Natural killer cell (primary cell): ENCODE measurements around the gene UBE2G2. TPM values are rescaled to one million over a fixed set of nuclear protein-coding genes. Genes with fewer than 3 reads are reported as not detected.

ENCODE experiments used
- ATAC-seq, 3 donors: fragments of 150-1000 bp in 2 of 3; fragments of 200-7000 bp in 1 of 3; cut with Tn5 transposase; 1 replicate in 1 of 3; 2 replicates in 2 of 3; pipeline ENCODE4 v1.10.0; 2021; ENCODE audit warnings: mild to moderate bottlenecking in 2 of 3, moderate library complexity in 2 of 3
- DNase-seq, 2 donors: peaks; one replicate each; pipeline versions ENCODE4 v3.0.0 to v3.0.0-alpha.2; 2013 to 2021; ENCODE audit warnings: mixed read lengths in 1 of 2
- H3K27ac ChIP-seq: one replicate; pipeline ENCODE4 v1.5.1; 2013; ENCODE audit warnings: mild to moderate bottlenecking, low read length
- H3K27me3 ChIP-seq: one replicate; pipeline ENCODE4 v1.6.1; 2013; ENCODE audit warnings: low read length; ENCODE audit not compliant: control insufficient read depth, insufficient read depth
- H3K36me3 ChIP-seq: one replicate; pipeline ENCODE4 v1.6.1; 2013; ENCODE audit warnings: low read length; ENCODE audit not compliant: control insufficient read depth, insufficient read depth
- H3K4me1 ChIP-seq: one replicate; pipeline ENCODE4 v1.6.1; 2013; ENCODE audit warnings: low read length; ENCODE audit not compliant: control insufficient read depth, insufficient read depth
- H3K4me3 ChIP-seq: one replicate; pipeline ENCODE4 v1.5.1; 2013; ENCODE audit warnings: low read length
- H3K9me3 ChIP-seq: one replicate; pipeline ENCODE4 v1.6.1; 2013; ENCODE audit warnings: low read length; ENCODE audit not compliant: control insufficient read depth, insufficient read depth
- H3K27ac Mint-ChIP-seq, 2 donors: one replicate each; pipeline ENCODE4 v1.8.0; 2022; ENCODE audit warnings: mild to moderate bottlenecking in 2 of 2, mixed read lengths in 2 of 2, moderate library complexity in 1 of 2
- H3K27me3 Mint-ChIP-seq, 2 donors: one replicate each; pipeline ENCODE4 v1.8.0; 2022; ENCODE audit warnings: low read depth in 2 of 2, mixed read lengths in 2 of 2
- H3K36me3 Mint-ChIP-seq: one replicate; pipeline ENCODE4 v1.8.0; 2022; ENCODE audit warnings: mixed read lengths
- H3K4me1 Mint-ChIP-seq, 2 donors: one replicate each; pipeline ENCODE4 v1.8.0; 2022; ENCODE audit warnings: mixed read lengths in 2 of 2
- H3K4me3 Mint-ChIP-seq: one replicate; pipeline ENCODE4 v1.8.0; 2022; ENCODE audit warnings: mild to moderate bottlenecking, moderate library complexity, mixed read lengths
- H3K9me3 Mint-ChIP-seq, 2 donors: one replicate each; pipeline ENCODE4 v1.8.0; 2022; ENCODE audit warnings: mixed read lengths in 2 of 2
- CTCF ChIP-seq: fragments of 200-600 bp; IDR thresholded peaks from one replicate; pipeline ENCODE4 v1.8.0; 2022; ENCODE audit warnings: antibody characterized with exemption
- WGBS: methylation state at CpG from one replicate; pipeline ENCODE4 v1.1.7; 2013; ENCODE audit warnings: missing lambda C conversion rate; ENCODE audit not compliant: insufficient coverage; 5-methylcytosine and 5-hydroxymethylcytosine counted together
- intact Hi-C: fragments of 100-400 bp; cut with micrococcal nuclease; formaldehyde crosslinking; loops from one replicate; pipeline ENCODE4 v1.14.2; 2022
- total RNA-seq, 4 donors: library from RNA; stranded (reverse); fragments of 120-200 nt in 1 of 4; gene quantifications; one replicate each; pipeline versions ENCODE4 v1.2.3 to v1.2.4, GENCODE V29; 2013 to 2022

UBE2G2 gene
- total RNA-seq, 3 donors from 2014 or later (not counting 1 experiment from before 2014, with no cell fraction given): 89.1 to 109 (median 107) TPM

GRCh38 chr21:44817506-44817880 lies 15.9 kb upstream of the UBE2G2 start:
- Histone ChIP-seq H3K9me3 (peaks cover 8% of the 10 kb centered on the region), H3K27ac (no peak overlapping the region), H3K27me3 (no peaks in the 10 kb centered on the region), H3K4me3 (peak overlapping the region; percentile 43), H3K36me3 (no peaks in the 10 kb centered on the region), H3K4me1 (peaks cover 14% of the 10 kb centered on the region)
- Mint-ChIP-seq H3K9me3 (peaks cover 3 to 7% of the 10 kb centered on the region in 2 donors), H3K36me3 (peaks cover 6% of the 10 kb centered on the region), H3K27ac (peak overlapping the region in 1 of 2 donors; percentile 82), H3K4me1 (peaks cover 6 to 8% of the 10 kb centered on the region in 2 donors), H3K27me3 (no peaks in the 10 kb centered on the region), H3K4me3 (peak overlapping the region; percentile 79)
- ATAC-seq: peak; percentile 82 to 93 (median 85)
- WGBS: under 1% methylated on average over 37 of the region's 43 CpGs
- DNase-seq: peak; percentile 85 to 96
- TF ChIP-seq CTCF: no peak
- intact Hi-C loops: no loop called here

GRCh38 chr21:44816761-44817505 lies 15.3 kb upstream of the UBE2G2 start:
- intact Hi-C loops: no loop called here
- H3K27me3 Mint-ChIP-seq: no peaks in the 10 kb centered on the region
- DNase-seq: no peak

GRCh38 chr21:44815852-44816628 lies 14.4 kb upstream of the UBE2G2 start:
- Histone ChIP-seq H3K4me1 (peaks cover 14% of the 10 kb centered on the region), H3K4me3 (no peak overlapping the region), H3K27ac (no peak overlapping the region), H3K27me3 (no peaks in the 10 kb centered on the region), H3K9me3 (no peaks in the 10 kb centered on the region), H3K36me3 (no peaks in the 10 kb centered on the region)
- H3K27ac Mint-ChIP-seq: peak overlapping the region in 1 of 2 donors; percentile 77
- ATAC-seq (no peak), DNase-seq (no peak)
- intact Hi-C loops: no loop called here
- TF ChIP-seq CTCF: no peak
- H3K9me3 Mint-ChIP-seq: no peaks in the 10 kb centered on the region
- H3K4me1 Mint-ChIP-seq: peaks cover 8% of the 10 kb centered on the region in 2 donors
- WGBS: 94% methylated on average over 9 of the region's 10 CpGs
- H3K27me3 Mint-ChIP-seq: no peaks in the 10 kb centered on the region
- peak overlapping the region; percentile 80 for H3K4me3 Mint-ChIP-seq
- H3K36me3 Mint-ChIP-seq: no peaks in the 10 kb centered on the region

More at GRCh38 chr21:44816761-44817505, 15.3 kb upstream of the UBE2G2 start:
- Histone ChIP-seq H3K27ac (no peak overlapping the region), H3K4me3 (peak overlapping the region; percentile 43), H3K27me3 (no peaks in the 10 kb centered on the region), H3K9me3 (peaks cover 4% of the 10 kb centered on the region), H3K36me3 (no peaks in the 10 kb centered on the region), H3K4me1 (peaks cover 14% of the 10 kb centered on the region)
- 70% methylated on average over 57 of the region's 57 CpGs for WGBS
- no peak for TF ChIP-seq CTCF
- H3K4me3 Mint-ChIP-seq: peak overlapping the region; percentile 80
- ATAC-seq: no peak
- H3K4me1 Mint-ChIP-seq: peaks cover 6 to 8% of the 10 kb centered on the region in 2 donors
- peaks cover 0 to 2% of the 10 kb centered on the region in 2 donors for H3K9me3 Mint-ChIP-seq
- peaks cover under 1% of the 10 kb centered on the region for H3K36me3 Mint-ChIP-seq
- H3K27ac Mint-ChIP-seq: peak overlapping the region in 1 of 2 donors; percentile 82
